Gastroesophageal sphincter (tissue), 3 donors: ENCODE data around the gene LRRC28.

Experiments used
- CTCF ChIP-seq, 4 experiments: fragments of 200-600 bp in 2 of 4; fragments of 450-650 bp in 2 of 4; sonication (generic) in 1 of 4; IDR thresholded peaks; one replicate each; pipeline ENCODE4 v1.5.1; 2017 to 2019; ENCODE audit warnings: antibody characterized with exemption in 4 of 4, mild to moderate bottlenecking in 2 of 4, moderate library complexity in 2 of 4
- POLR2AphosphoS5 ChIP-seq: sonication (generic); formaldehyde crosslinking; IDR thresholded peaks from one replicate; pipeline ENCODE4 v1.6.1; 2017; ENCODE audit warnings: antibody characterized with exemption

GRCh38 chr15:99296386-99296785, 45.1 kb downstream of the LRRC28 start:
- TF ChIP-seq POLR2AphosphoS5 = no peak
- TF ChIP-seq CTCF (IDR thresholded peaks at IDR 0.05) = no peak
